Measurements from ENCODE around the gene TMEM229B.

TMEM229B gene

GRCh38 chr14:67515386-67516079 is 27.0 kb upstream of the TMEM229B start:
- DNase-seq (ENCODE audit: low spot score) = peak; percentile 26

- DNase-seq (ENCODE audit: low spot score) = peak; percentile 28
These were observed 26.3 kb upstream of the TMEM229B start for GRCh38 chr14:67514650-67515385.

- DNase-seq (ENCODE audit: low spot score) = no peak
These were observed 25.7 kb upstream of the TMEM229B start for GRCh38 chr14:67514203-67514607.

- no peak for DNase-seq (ENCODE audit: low spot score)
These were observed 25.1 kb upstream of the TMEM229B start for GRCh38 chr14:67513631-67514108.

DNA sequence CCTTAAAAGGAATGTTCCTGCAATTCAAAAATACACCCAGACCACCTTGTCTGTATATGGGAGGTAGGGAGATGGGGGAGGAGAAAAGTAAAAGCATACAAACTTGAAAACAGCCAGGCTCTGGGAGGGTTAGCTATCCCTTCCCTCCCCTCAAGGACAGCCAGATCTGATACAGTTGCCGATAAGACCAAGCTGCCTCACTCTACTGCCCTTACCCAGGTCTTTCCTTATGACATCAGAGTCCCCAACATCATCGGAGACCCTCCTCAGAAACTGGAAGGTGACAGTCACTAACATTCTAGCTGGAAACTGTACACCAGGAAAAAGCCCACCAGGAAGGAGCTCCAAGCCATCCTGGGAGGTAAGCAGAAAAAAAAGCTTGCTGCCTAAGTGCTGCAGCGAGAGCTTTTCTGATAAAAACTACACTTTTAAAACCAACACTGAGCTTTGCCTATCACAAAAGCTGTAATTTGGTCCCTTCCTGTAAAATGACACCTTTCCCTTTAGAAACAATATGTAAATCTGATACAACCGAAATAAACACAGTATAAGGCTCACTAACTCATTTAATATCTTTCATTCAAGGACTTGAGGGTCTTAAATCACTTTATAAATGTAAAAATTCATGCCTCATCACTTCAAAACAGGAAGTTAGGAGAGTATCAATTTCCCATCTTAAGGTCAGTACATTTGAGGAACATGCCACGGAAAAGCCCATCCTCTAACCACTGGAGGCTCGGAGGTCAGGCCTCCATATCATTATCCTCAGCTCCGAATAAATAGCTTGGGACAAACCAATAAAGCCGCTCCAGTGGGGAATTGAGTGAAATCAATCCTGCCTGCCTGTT is 24.2 kb upstream of the TMEM229B start:
- DNase-seq (ENCODE audit: low spot score) = no peak

DNA sequence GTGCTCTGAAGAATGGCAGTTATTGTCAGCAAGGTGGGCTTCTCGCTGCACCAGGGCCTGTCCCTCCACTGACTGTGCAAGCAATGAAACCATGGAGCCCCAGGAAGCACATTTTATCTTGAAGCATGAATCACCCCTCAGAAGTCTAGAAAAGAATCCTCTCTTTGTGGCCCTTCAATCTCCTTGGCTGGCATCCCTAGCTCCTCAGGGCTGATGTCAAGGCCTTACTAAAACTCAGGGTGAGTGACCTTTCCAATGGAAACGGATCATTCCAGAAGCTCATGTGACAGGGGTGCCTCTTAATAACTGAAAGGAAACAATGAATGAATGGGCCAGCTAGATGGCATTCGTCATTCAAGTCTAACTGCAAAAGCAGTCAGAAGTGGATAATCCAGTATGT is 22.3 kb upstream of the TMEM229B start:
- DNase-seq (ENCODE audit: low spot score) = no peak

DNA sequence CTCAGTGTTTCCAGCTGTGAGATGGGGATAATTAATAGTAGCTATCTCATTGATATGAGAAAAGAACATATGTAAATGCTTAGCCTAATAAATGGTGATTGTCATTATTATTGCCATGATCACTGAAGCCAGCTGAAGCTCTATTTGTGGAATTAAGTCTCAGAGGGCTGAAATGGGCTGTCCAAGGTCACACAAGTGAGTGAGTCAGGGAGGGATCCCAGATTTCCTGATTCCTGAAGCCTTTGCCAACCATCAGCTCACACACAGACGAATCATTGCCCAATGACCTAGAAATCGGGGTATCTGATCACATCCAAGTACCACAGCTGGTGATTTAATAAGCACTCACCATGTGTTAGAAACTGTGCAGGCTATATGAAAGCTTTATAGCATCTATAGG is 21.6 kb upstream of the TMEM229B start:
- DNase-seq (ENCODE audit: low spot score) = no peak

GRCh38 chr14:67508956-67509355 is 20.4 kb upstream of the TMEM229B start:
- DNase-seq (ENCODE audit: low spot score) = no peak

GRCh38 chr14:67505254-67505653 is 16.7 kb upstream of the TMEM229B start:
- DNase-seq (ENCODE audit: low spot score) = no peak

GRCh38 chr14:67503331-67503730 is 14.8 kb upstream of the TMEM229B start:
- no peak for DNase-seq (ENCODE audit: low spot score)

GRCh38 chr14:67502867-67503266 is 14.3 kb upstream of the TMEM229B start:
- DNase-seq (ENCODE audit: low spot score) = no peak

GRCh38 chr14:67501670-67502069 is 13.1 kb upstream of the TMEM229B start:
- no peak for DNase-seq (ENCODE audit: low spot score)

DNA sequence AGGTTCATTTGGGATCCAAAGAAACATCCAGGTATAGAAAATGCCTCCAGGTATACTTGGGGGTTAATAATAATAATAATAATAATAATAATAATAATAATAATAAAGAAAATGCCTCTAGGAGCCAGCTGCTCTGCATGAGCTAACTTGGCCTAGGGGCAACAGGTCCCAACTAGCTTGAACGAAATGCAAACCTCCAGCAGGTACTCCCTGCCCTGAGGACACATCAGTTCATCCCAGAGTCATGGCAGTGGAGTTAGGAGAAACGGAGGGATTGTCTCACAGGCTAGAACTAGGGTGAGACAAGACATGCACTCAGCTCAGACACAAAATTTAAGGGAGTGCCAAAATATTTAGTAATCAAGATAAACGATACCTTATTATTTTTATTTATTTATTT is 12.5 kb upstream of the TMEM229B start:
- no peak for DNase-seq (ENCODE audit: low spot score)

DNA sequence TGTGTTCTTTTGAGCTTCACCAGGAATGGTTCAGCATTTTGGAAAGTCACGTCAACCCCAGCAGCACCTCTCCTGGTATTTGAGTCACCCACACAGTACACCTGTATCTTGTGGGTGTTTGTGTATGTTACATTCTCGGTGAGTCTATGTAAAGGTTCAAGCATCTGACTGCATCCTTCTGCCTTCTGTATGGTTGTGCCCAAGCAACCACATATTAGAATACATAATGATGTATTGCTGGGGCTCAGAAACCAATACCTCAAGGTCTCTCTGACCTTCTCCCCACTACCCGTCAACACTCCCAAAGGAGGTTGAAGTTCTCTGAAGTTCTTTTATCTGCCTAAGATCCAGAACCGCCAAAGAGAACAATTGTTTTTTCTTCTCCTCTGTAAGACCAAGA is 9.2 kb upstream of the TMEM229B start:
- no peak for DNase-seq (ENCODE audit: low spot score)

- no peak for DNase-seq (ENCODE audit: low spot score)
These were observed 8.7 kb upstream of the TMEM229B start for GRCh38 chr14:67497216-67497615.

- no peak for DNase-seq (ENCODE audit: low spot score)
These were observed 7.3 kb upstream of the TMEM229B start for GRCh38 chr14:67495827-67496226.

DNA sequence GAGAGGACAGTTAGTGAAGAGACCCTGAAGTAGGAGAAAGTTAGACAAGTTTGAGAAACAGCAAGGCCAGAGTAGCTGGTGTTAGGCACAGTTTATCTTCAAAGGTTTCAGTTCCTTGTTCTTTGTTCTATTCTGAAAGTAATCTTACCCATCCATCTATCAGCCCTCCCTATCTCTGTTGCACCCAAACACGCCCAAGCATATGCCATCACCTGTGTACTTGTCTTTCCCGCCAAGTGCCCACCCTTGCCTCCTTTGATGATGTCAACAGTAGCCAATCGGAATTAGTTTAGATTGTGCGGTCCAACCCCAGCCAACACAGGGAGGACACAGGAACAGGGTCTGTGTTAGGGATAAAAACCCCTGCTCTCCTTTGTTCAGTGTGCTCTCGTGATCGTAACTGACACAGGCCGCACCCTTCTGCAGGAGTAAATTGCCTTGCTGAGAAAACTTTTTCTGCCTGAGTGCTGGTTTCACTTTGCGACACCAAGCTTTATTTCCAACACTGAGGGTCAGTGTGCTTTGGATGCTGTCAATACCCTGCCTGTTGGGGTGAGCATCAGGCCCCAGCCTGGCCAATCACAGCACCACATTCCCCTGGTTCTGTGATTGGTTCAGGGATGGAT is 4.7 kb upstream of the TMEM229B start:
- no peak for DNase-seq (ENCODE audit: low spot score)

DNA sequence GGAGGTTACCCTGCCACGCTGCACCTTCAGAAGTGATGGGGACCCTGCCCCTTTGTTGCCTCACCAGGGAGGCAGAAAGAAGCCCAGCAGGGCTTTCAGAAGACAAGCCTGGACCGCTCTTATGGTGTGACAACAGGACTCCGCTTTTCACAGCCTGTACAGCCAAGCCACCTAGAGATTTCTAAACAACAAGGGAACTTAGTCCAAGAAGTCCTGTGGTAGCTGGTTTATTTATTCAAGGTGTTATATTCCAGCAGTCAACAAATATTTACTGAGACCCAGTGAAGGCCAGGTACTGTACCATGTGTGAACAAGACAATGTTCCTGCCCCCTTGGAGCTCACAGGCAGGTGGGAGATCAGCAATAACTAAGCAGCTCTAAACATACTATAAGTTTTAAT is 4.0 kb upstream of the TMEM229B start:
- no peak for DNase-seq (ENCODE audit: low spot score)

DNA sequence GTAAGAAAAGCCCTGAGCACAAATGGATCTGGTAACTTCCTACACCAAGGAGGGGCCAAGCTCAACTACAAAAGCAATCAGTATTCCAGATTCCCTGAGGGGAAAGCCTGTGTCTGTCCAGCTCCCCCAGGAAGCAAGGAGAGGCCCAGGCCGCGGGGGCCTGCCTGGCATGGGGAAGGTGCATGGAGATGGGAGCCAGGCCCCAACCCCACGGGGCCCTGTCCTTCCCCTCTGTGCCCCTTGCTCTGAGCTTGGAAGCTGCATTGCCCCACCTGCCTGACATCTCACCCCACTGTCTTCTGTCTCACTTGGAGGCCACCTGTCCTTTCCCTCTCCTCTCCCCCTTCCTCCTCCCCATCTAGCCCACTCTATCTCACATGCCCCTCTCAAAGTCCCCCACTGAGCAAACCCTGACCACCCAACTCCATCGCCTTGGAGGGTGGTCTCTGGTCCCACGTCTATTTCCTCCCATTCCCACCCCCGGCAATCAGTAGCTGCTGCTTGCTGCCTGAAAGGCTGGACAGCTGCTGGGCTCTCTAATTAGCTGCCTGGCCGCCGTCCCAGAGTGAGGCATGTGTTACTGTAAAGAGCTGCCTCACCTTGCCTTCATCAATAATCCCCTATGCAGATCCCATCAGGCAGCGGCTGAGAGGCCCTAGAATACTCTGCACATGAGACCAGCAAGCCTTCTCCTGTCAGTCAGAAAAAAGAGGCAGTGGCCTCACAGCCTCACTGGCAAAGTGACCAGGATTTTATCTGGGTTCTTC is 3.4 kb upstream of the TMEM229B start:
- DNase-seq (ENCODE audit: low spot score) = no peak

DNA sequence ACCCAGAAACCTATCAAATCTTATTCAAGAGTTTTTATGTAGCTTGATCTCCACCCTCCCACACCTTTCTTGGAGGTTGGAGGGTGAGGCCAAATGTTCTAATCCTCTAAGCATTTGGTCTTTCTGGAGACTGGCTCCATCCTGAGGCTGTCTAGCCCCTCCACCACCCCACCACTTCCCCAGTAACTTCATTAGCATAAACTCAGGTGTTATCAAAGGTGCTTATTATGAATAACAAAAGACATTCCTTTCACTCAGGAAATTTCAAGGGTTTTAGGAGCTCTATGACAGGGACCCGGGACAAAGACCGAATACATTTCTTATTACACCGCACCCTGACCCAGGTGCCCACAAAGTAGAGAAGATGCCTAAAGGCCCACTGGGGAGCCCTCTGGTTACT is 2.8 kb upstream of the TMEM229B start:
- DNase-seq (ENCODE audit: low spot score) = no peak

GRCh38 chr14:67490196-67490595 is 1.7 kb upstream of the TMEM229B start:
- DNase-seq (ENCODE audit: low spot score) = no peak
